ENCODE measurements around the gene KCNK3.
A peak's percentile ranks its signal among the peaks of the same experiment; 100 is the strongest.

- TF ChIP-seq CTCF (IDR thresholded peaks at IDR 0.05), result no peak
- TF ChIP-seq POLR2A (IDR thresholded peaks at IDR 0.05), result peak in 1 of 2 donors; percentile 74
Observed at GRCh38 chr2:26723991-26724750, 31.6 kb downstream of the KCNK3 start.

All from thyroid gland (tissue), 4 donors.